HCT116 (cell line): ENCODE results near the gene MAP2K3.
"Not testable (repeated sequence)": the region's sequence is repeated elsewhere in the genome, so short reads cannot be mapped to it uniquely, and the experiment has no call there.

Experiments used
- EGR1 ChIP-seq: IDR thresholded peaks from 2 replicates; pipeline ENCODE4 v1.6.1; 2012; ENCODE audit warnings: low read depth
- POLR2AphosphoS5 ChIP-seq: IDR thresholded peaks from 2 replicates; pipeline ENCODE4 v1.6.1; 2011; ENCODE audit warnings: mild to moderate bottlenecking, low read depth, low read length, moderate library complexity
- ZBTB33 ChIP-seq: IDR thresholded peaks from 2 replicates; pipeline ENCODE4 v1.6.1; 2011; ENCODE audit warnings: mild to moderate bottlenecking, low read length, moderate library complexity; ENCODE audit not compliant: insufficient replicate concordance; ENCODE audit errors: extremely low read depth
- ZFX ChIP-seq: fragments of 450-650 bp; IDR thresholded peaks from 2 replicates; pipeline ENCODE4 v1.6.1; 2017
- TF ChIP-seq, protein P1 (sequence below), 3 experiments: fragments of 200-600 bp in 1 of 3; sonication (generic) in 1 of 3; IDR thresholded peaks in 2 of 3; conservative IDR thresholded peaks in 1 of 3; 2 replicates each; pipeline ENCODE4 v1.5.1; 2012 to 2017; ENCODE audit warnings: low read depth in 2 of 3, low read length in 2 of 3, antibody characterized with exemption in 1 of 3, borderline replicate concordance in 1 of 3, control low read depth in 1 of 3, mild to moderate bottlenecking in 1 of 3, mixed read lengths in 1 of 3, mixed run types in 1 of 3, moderate library complexity in 1 of 3; ENCODE audit not compliant: insufficient read depth in 1 of 3

DNA sequence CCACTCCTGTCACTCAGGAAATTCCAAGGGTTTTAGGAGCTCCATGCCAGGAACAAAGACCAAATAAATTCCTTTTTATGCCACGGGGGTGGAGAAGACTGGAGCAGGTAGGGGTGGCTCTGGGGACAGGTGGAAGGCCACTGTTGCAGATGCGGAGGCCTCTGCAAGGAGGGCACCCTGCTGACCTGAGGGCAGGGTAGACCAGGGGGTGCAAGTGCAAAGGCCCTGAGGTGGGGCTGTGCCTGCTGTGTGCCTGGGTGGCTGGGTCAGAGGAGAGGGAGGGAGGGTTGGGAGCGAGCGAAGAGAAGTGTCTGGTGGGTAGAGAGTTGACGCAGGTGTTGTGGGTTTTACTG lies 22.7 kb downstream of the MAP2K3 start:
- TF ChIP-seq ZFX, ZBTB33, EGR1, POLR2AphosphoS5: not testable (repeated sequence)
- TF ChIP-seq, protein P1, sequence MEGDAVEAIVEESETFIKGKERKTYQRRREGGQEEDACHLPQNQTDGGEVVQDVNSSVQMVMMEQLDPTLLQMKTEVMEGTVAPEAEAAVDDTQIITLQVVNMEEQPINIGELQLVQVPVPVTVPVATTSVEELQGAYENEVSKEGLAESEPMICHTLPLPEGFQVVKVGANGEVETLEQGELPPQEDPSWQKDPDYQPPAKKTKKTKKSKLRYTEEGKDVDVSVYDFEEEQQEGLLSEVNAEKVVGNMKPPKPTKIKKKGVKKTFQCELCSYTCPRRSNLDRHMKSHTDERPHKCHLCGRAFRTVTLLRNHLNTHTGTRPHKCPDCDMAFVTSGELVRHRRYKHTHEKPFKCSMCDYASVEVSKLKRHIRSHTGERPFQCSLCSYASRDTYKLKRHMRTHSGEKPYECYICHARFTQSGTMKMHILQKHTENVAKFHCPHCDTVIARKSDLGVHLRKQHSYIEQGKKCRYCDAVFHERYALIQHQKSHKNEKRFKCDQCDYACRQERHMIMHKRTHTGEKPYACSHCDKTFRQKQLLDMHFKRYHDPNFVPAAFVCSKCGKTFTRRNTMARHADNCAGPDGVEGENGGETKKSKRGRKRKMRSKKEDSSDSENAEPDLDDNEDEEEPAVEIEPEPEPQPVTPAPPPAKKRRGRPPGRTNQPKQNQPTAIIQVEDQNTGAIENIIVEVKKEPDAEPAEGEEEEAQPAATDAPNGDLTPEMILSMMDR (IDR thresholded peaks at IDR 0.05 in 2 of 3, conservative IDR thresholded peaks at IDR 0.05 in 1 of 3; ENCODE audit: borderline replicate concordance in 1 of 3, insufficient read depth in 1 of 3, low read depth in 2 of 3, low read length in 2 of 3), result not testable (repeated sequence)
